GM12878 (cell line): ENCODE measurements around the gene NDNF. TPM values are rescaled to one million over a fixed set of nuclear protein-coding genes. Genes with fewer than 3 reads are reported as not detected.

ENCODE experiments used
- ATAC-seq: fragments of 200-7000 bp; cut with Tn5 transposase; 3 replicates; pipeline ENCODE4 v1.9.1; 2020; ENCODE audit warnings: mild to moderate bottlenecking, moderate library complexity
- BruUV-seq: library from RNA; stranded (reverse); fragments of 400-500 nt; replicated peaks from 2 replicates; lab custom pipeline; 2021; lab: Mats Ljungman, UMichigan
- CTCF ChIA-PET: fragments of 300-600 bp; sonication (Branson Sonifier 250); formaldehyde crosslinking; extraction: SDS; loops from one replicate; lab custom pipeline; 2021; ENCODE audit warnings: inconsistent platforms; lab: Yijun Ruan, JAX
- POLR2A ChIA-PET: fragments of 350-600 bp; formaldehyde crosslinking; extraction: SDS; loops from one replicate; lab custom pipeline; 2021; ENCODE audit warnings: inconsistent platforms; lab: Charles Lee
- RAD21 ChIA-PET: fragments of 300-600 bp; sonication (Branson Sonifier 250); formaldehyde crosslinking; loops from one replicate; lab custom pipeline; 2023; ENCODE audit warnings: antibody characterized with exemption; ENCODE audit not compliant: unreplicated experiment; lab: Charles Lee
- SMC1A ChIA-PET: fragments of 300-600 bp; sonication (Branson Sonifier 250); formaldehyde crosslinking; loops from one replicate; lab custom pipeline; 2023; ENCODE audit not compliant: unreplicated experiment, uncharacterized antibody; lab: Charles Lee
- DNase-seq: peaks from one replicate; pipeline ENCODE4 v3.0.0-alpha.2; 2011; ENCODE audit warnings: low read depth, low spot score
- FAIRE-seq: peaks from 3 replicates; lab custom pipeline; 2011; peaks lifted over from hg19 to GRCh38; lab: Jason Lieb, UNC
- H2AFZ ChIP-seq: 2 replicates; pipeline ENCODE4 v1.6.0; 2011; ENCODE audit warnings: low read depth, low read length, control low read depth; ENCODE audit not compliant: control insufficient read depth
- H3K27ac ChIP-seq: 2 replicates; pipeline ENCODE4 v1.5.1; 2011; ENCODE audit warnings: control low read depth; ENCODE audit not compliant: control insufficient read depth, insufficient read depth
- H3K27me3 ChIP-seq, 2 experiments: replicated peaks in 1 of 2; 2 replicates each; pipeline versions ENCODE4 v1.6.0 to v1.6.1; 2011; ENCODE audit warnings: low read length in 1 of 2; ENCODE audit not compliant: control insufficient read depth in 2 of 2, insufficient read depth in 2 of 2
- H3K36me3 ChIP-seq, 2 experiments: 2 replicates each; pipeline ENCODE4 v1.5.1; 2011; ENCODE audit warnings: low read length in 1 of 2; ENCODE audit not compliant: control insufficient read depth in 2 of 2, insufficient read depth in 2 of 2
- H3K4me1 ChIP-seq: 2 replicates; pipeline ENCODE4 v1.6.1; 2011; ENCODE audit warnings: mild to moderate bottlenecking, low read length, moderate library complexity, mixed read lengths; ENCODE audit not compliant: control insufficient read depth, insufficient read depth
- H3K4me2 ChIP-seq: 2 replicates; pipeline ENCODE4 v1.6.0; 2011; ENCODE audit warnings: control low read depth; ENCODE audit not compliant: control insufficient read depth, insufficient read depth
- H3K4me3 ChIP-seq: fragments of 200-600 bp; sonication (generic); 2 replicates; pipeline ENCODE4 v1.5.1; 2016
- H3K79me2 ChIP-seq: 2 replicates; pipeline ENCODE4 v1.6.0; 2011; ENCODE audit warnings: low read length; ENCODE audit not compliant: control insufficient read depth, insufficient read depth
- H3K9ac ChIP-seq: 2 replicates; pipeline ENCODE4 v1.8.0; 2011; ENCODE audit warnings: low read length, control low read depth, mixed read lengths; ENCODE audit not compliant: control insufficient read depth, insufficient read depth
- H3K9me3 ChIP-seq: replicated peaks from 3 replicates; pipeline ENCODE4 v1.5.1; 2011; ENCODE audit warnings: mild to moderate bottlenecking, low read length; ENCODE audit not compliant: control insufficient read depth, insufficient read depth
- H4K20me1 ChIP-seq: 2 replicates; pipeline ENCODE4 v1.6.0; 2011; ENCODE audit not compliant: control insufficient read depth, insufficient read depth
- ASH2L ChIP-seq: fragments of 300-600, 200-600 bp; sonication (generic); IDR thresholded peaks from 2 replicates; pipeline ENCODE4 v1.6.1; 2017; ENCODE audit warnings: low read depth, mild to moderate bottlenecking, borderline replicate concordance
- BCL11A ChIP-seq: IDR thresholded peaks from 2 replicates; pipeline ENCODE4 v1.6.1; 2011; ENCODE audit warnings: low read depth, low read length
- BRCA1 ChIP-seq: IDR thresholded peaks from 2 replicates; pipeline ENCODE4 v1.6.1; 2011; ENCODE audit warnings: low read depth, low read length, improper control_type of control experiment
- FOS ChIP-seq: IDR thresholded peaks from 3 replicates; pipeline ENCODE4 v1.6.1; 2011; ENCODE audit warnings: borderline replicate concordance; ENCODE audit not compliant: insufficient read length; ENCODE audit errors: extremely low read depth
- PML ChIP-seq: IDR thresholded peaks from 2 replicates; pipeline ENCODE4 v1.6.1; 2012; ENCODE audit warnings: low read length, inconsistent platforms
- SREBF1 ChIP-seq: IDR thresholded peaks from 2 replicates; pipeline ENCODE4 v1.6.1; 2012; ENCODE audit warnings: mild to moderate bottlenecking, low read length
- WGBS: methylation state at CpG from one replicate; pipeline ENCODE4 v1.1.6; 2016; ENCODE audit warnings: low lambda C conversion rate; ENCODE audit not compliant: insufficient replicate concordance, insufficient coverage; ENCODE audit errors: missing lambda C conversion rate; 5-methylcytosine and 5-hydroxymethylcytosine counted together
- in situ Hi-C: fragments of 300-500 bp; cut with MboI; formaldehyde crosslinking; loops from 9 replicates; pipeline ENCODE4 v1.14.3; 2018; ENCODE audit warnings: mixed read lengths
- intact Hi-C: fragments of 100-400 bp; cut with micrococcal nuclease; formaldehyde crosslinking; loops from one replicate; pipeline ENCODE4 v1.14.2; 2022; ENCODE audit not compliant: unreplicated experiment
- polyA plus RNA-seq, 11 experiments: library from polyadenylated mRNA; depleted of rRNA in 4 of 11; unstranded in 6 of 11; stranded (reverse) in 5 of 11; fragments of >200 nt; fragmentation: Nextera tagmentation in 4 of 11; fragmentation: Illumina TruSeq in 1 of 11; extraction: Ambion mirVana in 4 of 11; extraction: Trizol in 1 of 11; gene quantifications; 1 replicate in 1 of 11; 2 replicates in 10 of 11; pipeline versions ENCODE4 v1.2.1 to v1.2.3, GENCODE V29; 2011 to 2016; ENCODE audit warnings: inconsistent platforms in 2 of 11, missing spikeins in 2 of 11, low read depth in 1 of 11
- total RNA-seq, 4 experiments: library from RNA; depleted of rRNA in 3 of 4; stranded (reverse); fragments of >200 nt in 3 of 4; fragmentation: Illumina TruSeq in 1 of 4; extraction: Trizol in 1 of 4; gene quantifications; 2 replicates each; pipeline versions ENCODE4 v1.2.1 to v1.2.3, GENCODE V29; 2013 to 2021
- TF ChIP-seq, protein P1 (sequence below): fragments of 450-650 bp; IDR thresholded peaks from 2 replicates; pipeline ENCODE4 v1.6.1; 2017; ENCODE audit warnings: mild to moderate bottlenecking
- TF ChIP-seq, protein P2 (sequence below): fragments of 450-650 bp; IDR thresholded peaks from 2 replicates; pipeline ENCODE4 v1.6.1; 2017; ENCODE audit warnings: mild to moderate bottlenecking, low read depth, inconsistent platforms; ENCODE audit not compliant: poor library complexity, severe bottlenecking
- TF ChIP-seq, protein P3 (sequence below): fragments of 450-650 bp; IDR thresholded peaks from 2 replicates; pipeline ENCODE4 v1.6.1; 2017; ENCODE audit warnings: mild to moderate bottlenecking, moderate library complexity

The NDNF gene
- total and polyA plus RNA-seq, 10 of the 15 experiments (the other 5 are each of a cell fraction or from before 2014, with no cell fraction given) = 0.26 TPM; not detected in 9

DNA sequence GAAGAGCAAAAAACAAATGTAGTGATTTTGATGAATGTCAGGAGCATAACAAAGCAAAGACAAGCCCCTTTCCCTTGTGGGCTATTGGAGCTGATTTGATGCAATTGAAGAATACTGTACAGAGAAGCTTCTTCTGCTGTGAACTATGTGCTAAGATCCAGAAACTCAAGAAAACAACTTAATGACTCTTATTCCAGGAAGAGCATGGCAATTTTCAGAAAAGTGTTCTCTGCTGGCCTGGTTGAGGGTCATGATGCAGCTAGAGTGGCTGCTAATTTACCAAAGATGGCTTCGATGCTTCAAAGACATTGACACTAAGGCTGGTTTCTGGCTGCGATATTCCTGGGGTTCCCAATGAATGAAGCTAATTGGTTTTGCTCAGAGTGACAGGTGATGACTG is 46.0 kb upstream of the NDNF start:
- ChIA-PET SMC1A (interaction anchor here (1.0 to 1.3 kb wide), 3 partner anchors 18 to 1049 kb away, joined by 3 to 5 read pairs (median 4); no protein-coding TSS in a partner anchor), CTCF (interaction anchor here (0.9 to 1.3 kb wide), 2 partner anchors 9 to 74 kb away, joined by 3 to 4 read pairs; no protein-coding TSS in a partner anchor), POLR2A (interaction anchor here (1.1 kb wide), 1 partner anchor 130 kb away, joined by 3 read pairs; no protein-coding TSS in a partner anchor), RAD21 (no interaction called here)
- H3K27ac ChIP-seq = no peak overlapping the region
- DNase-seq = no peak
- FAIRE-seq = no peak
- peaks cover 0 to 2% of the 10 kb centered on the region in 2 experiments; a peak in 1 of 4 replicates for H3K27me3 ChIP-seq
- no peak for ATAC-seq
- peaks cover 3% of the 10 kb centered on the region; the same call in 1 of the 2 replicates for H3K4me1 ChIP-seq
- H2AFZ ChIP-seq = no peak overlapping the region
- intact Hi-C loops = no loop called here
- no peak overlapping the region for H3K4me2 ChIP-seq
- TF ChIP-seq SREBF1 = no peak
- no peak for TF ChIP-seq BRCA1
- TF ChIP-seq, protein P1, sequence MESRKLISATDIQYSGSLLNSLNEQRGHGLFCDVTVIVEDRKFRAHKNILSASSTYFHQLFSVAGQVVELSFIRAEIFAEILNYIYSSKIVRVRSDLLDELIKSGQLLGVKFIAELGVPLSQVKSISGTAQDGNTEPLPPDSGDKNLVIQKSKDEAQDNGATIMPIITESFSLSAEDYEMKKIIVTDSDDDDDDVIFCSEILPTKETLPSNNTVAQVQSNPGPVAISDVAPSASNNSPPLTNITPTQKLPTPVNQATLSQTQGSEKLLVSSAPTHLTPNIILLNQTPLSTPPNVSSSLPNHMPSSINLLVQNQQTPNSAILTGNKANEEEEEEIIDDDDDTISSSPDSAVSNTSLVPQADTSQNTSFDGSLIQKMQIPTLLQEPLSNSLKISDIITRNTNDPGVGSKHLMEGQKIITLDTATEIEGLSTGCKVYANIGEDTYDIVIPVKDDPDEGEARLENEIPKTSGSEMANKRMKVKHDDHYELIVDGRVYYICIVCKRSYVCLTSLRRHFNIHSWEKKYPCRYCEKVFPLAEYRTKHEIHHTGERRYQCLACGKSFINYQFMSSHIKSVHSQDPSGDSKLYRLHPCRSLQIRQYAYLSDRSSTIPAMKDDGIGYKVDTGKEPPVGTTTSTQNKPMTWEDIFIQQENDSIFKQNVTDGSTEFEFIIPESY = no peak
- TF ChIP-seq ASH2L = no peak
- TF ChIP-seq, protein P2, sequence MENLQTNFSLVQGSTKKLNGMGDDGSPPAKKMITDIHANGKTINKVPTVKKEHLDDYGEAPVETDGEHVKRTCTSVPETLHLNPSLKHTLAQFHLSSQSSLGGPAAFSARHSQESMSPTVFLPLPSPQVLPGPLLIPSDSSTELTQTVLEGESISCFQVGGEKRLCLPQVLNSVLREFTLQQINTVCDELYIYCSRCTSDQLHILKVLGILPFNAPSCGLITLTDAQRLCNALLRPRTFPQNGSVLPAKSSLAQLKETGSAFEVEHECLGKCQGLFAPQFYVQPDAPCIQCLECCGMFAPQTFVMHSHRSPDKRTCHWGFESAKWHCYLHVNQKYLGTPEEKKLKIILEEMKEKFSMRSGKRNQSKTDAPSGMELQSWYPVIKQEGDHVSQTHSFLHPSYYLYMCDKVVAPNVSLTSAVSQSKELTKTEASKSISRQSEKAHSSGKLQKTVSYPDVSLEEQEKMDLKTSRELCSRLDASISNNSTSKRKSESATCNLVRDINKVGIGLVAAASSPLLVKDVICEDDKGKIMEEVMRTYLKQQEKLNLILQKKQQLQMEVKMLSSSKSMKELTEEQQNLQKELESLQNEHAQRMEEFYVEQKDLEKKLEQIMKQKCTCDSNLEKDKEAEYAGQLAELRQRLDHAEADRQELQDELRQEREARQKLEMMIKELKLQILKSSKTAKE = no peak
- no peak for TF ChIP-seq BCL11A
- TF ChIP-seq PML = no peak
- no peak for TF ChIP-seq FOS
- TF ChIP-seq, protein P3, sequence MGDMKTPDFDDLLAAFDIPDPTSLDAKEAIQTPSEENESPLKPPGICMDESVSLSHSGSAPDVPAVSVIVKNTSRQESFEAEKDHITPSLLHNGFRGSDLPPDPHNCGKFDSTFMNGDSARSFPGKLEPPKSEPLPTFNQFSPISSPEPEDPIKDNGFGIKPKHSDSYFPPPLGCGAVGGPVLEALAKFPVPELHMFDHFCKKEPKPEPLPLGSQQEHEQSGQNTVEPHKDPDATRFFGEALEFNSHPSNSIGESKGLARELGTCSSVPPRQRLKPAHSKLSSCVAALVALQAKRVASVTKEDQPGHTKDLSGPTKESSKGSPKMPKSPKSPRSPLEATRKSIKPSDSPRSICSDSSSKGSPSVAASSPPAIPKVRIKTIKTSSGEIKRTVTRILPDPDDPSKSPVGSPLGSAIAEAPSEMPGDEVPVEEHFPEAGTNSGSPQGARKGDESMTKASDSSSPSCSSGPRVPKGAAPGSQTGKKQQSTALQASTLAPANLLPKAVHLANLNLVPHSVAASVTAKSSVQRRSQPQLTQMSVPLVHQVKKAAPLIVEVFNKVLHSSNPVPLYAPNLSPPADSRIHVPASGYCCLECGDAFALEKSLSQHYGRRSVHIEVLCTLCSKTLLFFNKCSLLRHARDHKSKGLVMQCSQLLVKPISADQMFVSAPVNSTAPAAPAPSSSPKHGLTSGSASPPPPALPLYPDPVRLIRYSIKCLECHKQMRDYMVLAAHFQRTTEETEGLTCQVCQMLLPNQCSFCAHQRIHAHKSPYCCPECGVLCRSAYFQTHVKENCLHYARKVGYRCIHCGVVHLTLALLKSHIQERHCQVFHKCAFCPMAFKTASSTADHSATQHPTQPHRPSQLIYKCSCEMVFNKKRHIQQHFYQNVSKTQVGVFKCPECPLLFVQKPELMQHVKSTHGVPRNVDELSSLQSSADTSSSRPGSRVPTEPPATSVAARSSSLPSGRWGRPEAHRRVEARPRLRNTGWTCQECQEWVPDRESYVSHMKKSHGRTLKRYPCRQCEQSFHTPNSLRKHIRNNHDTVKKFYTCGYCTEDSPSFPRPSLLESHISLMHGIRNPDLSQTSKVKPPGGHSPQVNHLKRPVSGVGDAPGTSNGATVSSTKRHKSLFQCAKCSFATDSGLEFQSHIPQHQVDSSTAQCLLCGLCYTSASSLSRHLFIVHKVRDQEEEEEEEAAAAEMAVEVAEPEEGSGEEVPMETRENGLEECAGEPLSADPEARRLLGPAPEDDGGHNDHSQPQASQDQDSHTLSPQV = no peak
- no peaks in the 10 kb centered on the region for H3K79me2 ChIP-seq
- in situ Hi-C loops = no loop called here
- H4K20me1 ChIP-seq = no peaks in the 10 kb centered on the region
- no TSS peak for BruUV-seq
- H3K36me3 ChIP-seq = no peaks in the 10 kb centered on the region
- 0% methylated on average over 2 of the region's 2 CpGs for WGBS
- H3K4me3 ChIP-seq = no peak overlapping the region
- no peak overlapping the region for H3K9ac ChIP-seq
- H3K9me3 ChIP-seq = no peaks in the 10 kb centered on the region
